ENCODE measurements around the gene FBXO36. TPM values are rescaled to one million over a fixed set of nuclear protein-coding genes. Genes with fewer than 3 reads are reported as not detected.
A peak's percentile ranks its signal among the peaks of the same experiment; 100 is the strongest.
"Not testable (repeated sequence)": the region's sequence is repeated elsewhere in the genome, so short reads cannot be mapped to it uniquely, and the experiment has no call there.

The FBXO36 gene
- polyA plus RNA-seq, 2 of the 4 experiments (the other 2 are of a cell fraction) = 2.0 to 5.5 TPM

DNA sequence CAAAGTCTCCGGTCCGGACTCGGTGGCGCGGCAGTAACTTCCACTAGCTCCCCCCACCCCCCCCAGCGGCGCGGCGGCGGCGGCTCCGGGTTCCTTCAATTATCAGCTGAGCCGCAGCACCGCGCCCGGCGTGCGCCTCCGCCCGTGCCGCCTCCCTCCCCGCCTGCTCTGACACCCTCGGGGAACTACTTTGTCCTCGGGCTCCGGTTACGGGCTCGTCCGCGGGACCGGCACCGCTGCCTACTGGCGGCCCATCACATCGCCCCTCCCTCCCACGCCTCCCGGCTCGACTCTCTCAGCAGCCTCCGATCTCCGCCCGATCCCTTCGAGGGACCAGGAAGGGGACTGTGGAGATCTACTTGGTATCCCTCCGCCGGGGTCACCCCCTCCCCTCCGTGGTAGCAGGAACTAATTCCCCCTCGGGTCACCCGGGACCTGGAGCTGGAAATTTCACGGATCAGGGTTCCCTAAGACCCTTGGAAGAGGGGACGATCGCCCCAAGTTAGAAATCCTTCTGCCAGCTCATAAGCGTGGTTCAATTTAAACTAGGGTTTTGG lies 333 bp upstream of the FBXO36 start, which contains the start of gene TRIP12:
Gene TRIP12 (minus strand): TSS at position 118 of the 557 bp plus-strand sequence. CDS start 41,930 bp downstream, outside the sequence.
- TF ChIP-seq PBX3 (IDR thresholded peaks at IDR 0.05) (peak; percentile 97), EHMT2 (IDR thresholded peaks at IDR 0.05; ENCODE audit: low read depth) (no peak), CEBPB (IDR thresholded peaks at IDR 0.05) (peak in 1 of 2 experiments; percentile 12; a peak in 1 of 4 replicates), HOXB5 (CRISPR knock-in tag; IDR thresholded peaks at IDR 0.05) (peak; percentile 73; the same call in 1 of the 2 replicates), KDM1A (IDR thresholded peaks at IDR 0.05; ENCODE audit: low read depth) (no peak), RCOR1 (IDR thresholded peaks at IDR 0.05; ENCODE audit: low read depth, low read length) (no peak), FOSL2 (IDR thresholded peaks at IDR 0.05) (no peak), FOSL2 (CRISPR knock-in tag; IDR thresholded peaks at IDR 0.05) (0 out of 2 replicates have a peak, but pooled peaks have one; percentile 17), GATA3 (IDR thresholded peaks at IDR 0.05; ENCODE audit: borderline replicate concordance) (peak; percentile 51; the same call in 1 of the 2 replicates), POLR2A (IDR thresholded peaks at IDR 0.05; ENCODE audit: low read length) (peak; percentile 25; the same call in 1 of the 2 replicates), FOXS1 (CRISPR knock-in tag; IDR thresholded peaks at IDR 0.05) (no peak), ZFP36 (IDR thresholded peaks at IDR 0.05; ENCODE audit: borderline replicate concordance, partially characterized antibody) (no peak), HMGXB4 (CRISPR knock-in tag; IDR thresholded peaks at IDR 0.05; ENCODE audit: borderline replicate concordance) (no peak; the same call in 1 of the 2 replicates), JUN (IDR thresholded peaks at IDR 0.05) (peak in 1 of 2 experiments; percentile 69; a peak in 3 of 5 replicates), RAD21 (conservative IDR thresholded peaks at IDR 0.05 in 1 of 2, IDR thresholded peaks at IDR 0.05 in 1 of 2) (no peak), PHF8 (IDR thresholded peaks at IDR 0.05; ENCODE audit: borderline replicate concordance, low read depth) (peak; percentile 6; the same call in 1 of the 2 replicates), KDM5A (IDR thresholded peaks at IDR 0.05) (no peak), MAX (IDR thresholded peaks at IDR 0.05) (peak; percentile 71), RNF2 (IDR thresholded peaks at IDR 0.05; ENCODE audit: borderline replicate concordance, low read depth) (no peak), CHD2 (IDR thresholded peaks at IDR 0.05; ENCODE audit: low read length, partially characterized antibody) (peak; percentile 46), HOXA7 (CRISPR knock-in tag; IDR thresholded peaks at IDR 0.05) (0 out of 2 replicates have a peak, but pooled peaks have one; percentile 28)
- no CpG with 5 or more reads among the region's 49 CpGs for WGBS (ENCODE audit: missing lambda C conversion rate)
- FAIRE-seq = no peak
- peaks cover 11% of the 10 kb centered on the region; the same call in 2 of the 3 replicates for H3K4me1 ChIP-seq
- ATAC-seq = peak; percentile 83 to 91
- POLR2A ChIA-PET = interaction anchor here (0.6 to 0.9 kb wide), 3 partner anchors 11 to 119 kb away, joined by 3 to 6 read pairs (median 4); no protein-coding TSS in a partner anchor
- peak within 1 kb of the TSS; percentile 97 for H3K4me3 ChIP-seq
- no peaks in the 10 kb centered on the region for H3K9me3 ChIP-seq
- H3K27ac ChIP-seq = peak within 1 kb of the TSS; percentile 99 to 100
- peak; percentile 87 to 97 for DNase-seq (ENCODE audit: low read depth in 1 of 2, low spot score in 1 of 2)
- CTCF ChIA-PET = interaction anchor here (0.6 to 0.9 kb wide), 2 partner anchors 144 to 373 kb away, joined by 3 read pairs; no protein-coding TSS in a partner anchor
- peak within 1 kb of the TSS; percentile 91 for H3K4me2 ChIP-seq

GRCh38 chr2:229924541-229924940 lies 2.2 kb downstream of the FBXO36 start:
- H3K4me1 ChIP-seq = peaks cover 32% of the 10 kb centered on the region
- ATAC-seq; DNase-seq (ENCODE audit: low read depth in 1 of 2, low spot score in 1 of 2); POLR2A ChIA-PET; CTCF ChIA-PET; H3K9me3 ChIP-seq; H3K4me3 ChIP-seq; H3K4me2 ChIP-seq; FAIRE-seq; H3K27ac ChIP-seq: not testable (repeated sequence)
- whole genome bisulfite sequencing (ENCODE audit: missing lambda C conversion rate) = 98% methylated on average over 10 of the region's 10 CpGs

All from A549 (cell line).